HCT116 (cell line): ENCODE data around the gene CLCA2. TPM values are rescaled to one million over a fixed set of nuclear protein-coding genes. Genes with fewer than 3 reads are reported as not detected.

ENCODE experiments used
- ATAC-seq: fragments of 200-7000 bp; cut with Tn5 transposase; 2 replicates; pipeline ENCODE4 v1.9.1; 2020; ENCODE audit warnings: mild to moderate bottlenecking, moderate library complexity
- BruUV-seq: library from RNA; stranded (reverse); fragments of 400-500 nt; replicated peaks from 2 replicates; lab custom pipeline; 2021; lab: Mats Ljungman, UMichigan
- CTCF ChIA-PET: fragments of 300-600 bp; sonication (Branson Sonifier 250); formaldehyde crosslinking; loops from one replicate; lab custom pipeline; 2021; ENCODE audit warnings: antibody characterized with exemption; lab: Charles Lee
- POLR2A ChIA-PET: fragments of 300-600, 350-600 bp; sonication (Branson Sonifier 250); formaldehyde crosslinking; loops from one replicate; lab custom pipeline; 2021; ENCODE audit warnings: antibody characterized with exemption; lab: Charles Lee
- RAD21 ChIA-PET, 2 experiments: fragments of 300-600 bp; sonication (Branson Sonifier 250); formaldehyde crosslinking; loops; one replicate each; lab custom pipeline; 2023; ENCODE audit warnings: low total read pairs in 2 of 2; ENCODE audit not compliant: uncharacterized antibody in 2 of 2, unreplicated experiment in 2 of 2, low non-redundant PET in 1 of 2; lab: Charles Lee
- DNase-seq: peaks from one replicate; pipeline ENCODE4 v3.0.0-alpha.2; 2010; ENCODE audit warnings: low read depth, low spot score
- H2AFZ ChIP-seq: fragments of 200-600 bp; shearing (Covaris generic), sonication (generic); 2 replicates; pipeline ENCODE4 v1.6.1; 2017; ENCODE audit warnings: low read depth, mixed run types, mixed read lengths, antibody characterized with exemption, low read length; ENCODE audit not compliant: poor library complexity, severe bottlenecking
- H3K27ac ChIP-seq: 2 replicates; pipeline ENCODE4 v1.5.1; 2012; ENCODE audit warnings: low read depth, low read length
- H3K27me3 ChIP-seq: fragments of 200-600 bp; sonication (generic); 2 replicates; pipeline ENCODE4 v1.6.1; 2016; ENCODE audit warnings: mixed run types, low read length, mixed read lengths; ENCODE audit not compliant: insufficient read depth
- H3K36me3 ChIP-seq, 2 experiments: fragments of 200-500 bp in 1 of 2; fragments of 200-600 bp in 1 of 2; sonication (Bioruptor generic) in 1 of 2; sonication (generic) in 1 of 2; 2 replicates each; pipeline versions ENCODE4 v1.5.1 to v1.6.1; 2014 to 2016; ENCODE audit warnings: low read length in 2 of 2, inconsistent platforms in 1 of 2, mixed read lengths in 1 of 2, mixed run types in 1 of 2; ENCODE audit not compliant: insufficient read depth in 2 of 2, control insufficient read depth in 1 of 2
- H3K4me1 ChIP-seq, 2 experiments: fragments of 200-600 bp in 1 of 2; sonication (generic) in 1 of 2; 2 replicates each; pipeline versions ENCODE4 v1.5.1 to v1.6.1; 2012 to 2017; ENCODE audit warnings: low read length in 2 of 2, inconsistent platforms in 1 of 2, mild to moderate bottlenecking in 1 of 2, mixed read lengths in 1 of 2, mixed run types in 1 of 2, moderate library complexity in 1 of 2; ENCODE audit not compliant: insufficient read depth in 2 of 2, control insufficient read depth in 1 of 2
- H3K4me2 ChIP-seq: fragments of 200-600 bp; sonication (generic); 2 replicates; pipeline ENCODE4 v1.6.1; 2017; ENCODE audit warnings: mixed run types, low read length, mixed read lengths
- H3K4me3 ChIP-seq, 2 experiments: fragments of 200-600 bp in 1 of 2; sonication (generic) in 1 of 2; replicated peaks in 1 of 2; 2 replicates each; pipeline ENCODE4 v1.5.1; 2011 to 2016; ENCODE audit warnings: low read length in 2 of 2, control low read depth in 1 of 2, low read depth in 1 of 2, mild to moderate bottlenecking in 1 of 2, mixed read lengths in 1 of 2, mixed run types in 1 of 2
- H3K79me2 ChIP-seq: fragments of 200-600 bp; sonication (generic); 2 replicates; pipeline ENCODE4 v1.6.1; 2017; ENCODE audit warnings: mild to moderate bottlenecking, mixed run types, low read length, moderate library complexity, mixed read lengths; ENCODE audit not compliant: insufficient read depth
- H3K9ac ChIP-seq: fragments of 200-600 bp; sonication (generic); 2 replicates; pipeline ENCODE4 v1.6.1; 2016; ENCODE audit warnings: low read length, mixed read lengths
- H3K9me2 ChIP-seq: fragments of 200-600 bp; sonication (generic), shearing (Covaris generic); 2 replicates; pipeline ENCODE4 v1.6.1; 2017; ENCODE audit warnings: mixed run types, mild to moderate bottlenecking, moderate library complexity; ENCODE audit not compliant: insufficient read depth
- H3K9me3 ChIP-seq, 2 experiments: fragments of 200-500 bp in 1 of 2; fragments of 200-600 bp in 1 of 2; sonication (Bioruptor generic) in 1 of 2; sonication (generic) in 1 of 2; 2 replicates each; pipeline ENCODE4 v1.6.1; 2014 to 2017; ENCODE audit warnings: low read length in 2 of 2, mixed read lengths in 2 of 2, inconsistent platforms in 1 of 2, low read depth in 1 of 2, mild to moderate bottlenecking in 1 of 2, mixed run types in 1 of 2, moderate library complexity in 1 of 2; ENCODE audit not compliant: control insufficient read depth in 1 of 2, insufficient read depth in 1 of 2
- H4K20me1 ChIP-seq: fragments of 200-600 bp; sonication (generic), shearing (Covaris generic); 2 replicates; pipeline ENCODE4 v1.6.1; 2017; ENCODE audit warnings: mixed run types, mild to moderate bottlenecking, moderate library complexity; ENCODE audit not compliant: insufficient read depth
- CBX3 ChIP-seq: IDR thresholded peaks from 2 replicates; pipeline ENCODE4 v1.6.1; 2012; ENCODE audit warnings: low read depth
- EZH2 ChIP-seq: fragments of 200-600 bp; sonication (generic); IDR thresholded peaks from 2 replicates; pipeline ENCODE4 v1.6.1; 2017; ENCODE audit warnings: antibody characterized with exemption, mixed run types
- FOSL1 ChIP-seq: IDR thresholded peaks from 2 replicates; pipeline ENCODE4 v1.6.1; 2012; ENCODE audit warnings: low read depth
- JUND ChIP-seq: IDR thresholded peaks from 2 replicates; pipeline ENCODE4 v1.6.1; 2012
- POLR2A ChIP-seq: IDR thresholded peaks from 2 replicates; pipeline ENCODE4 v1.7.0; 2011; ENCODE audit warnings: borderline replicate concordance; ENCODE audit not compliant: insufficient read depth, insufficient read length; ENCODE audit errors: extremely low read depth
- POLR2AphosphoS5 ChIP-seq: IDR thresholded peaks from 2 replicates; pipeline ENCODE4 v1.6.1; 2011; ENCODE audit warnings: mild to moderate bottlenecking, low read depth, low read length, moderate library complexity
- SRF ChIP-seq: IDR thresholded peaks from 2 replicates; pipeline ENCODE4 v1.6.1; 2012; ENCODE audit warnings: low read depth
- YY1 ChIP-seq: IDR thresholded peaks from 2 replicates; pipeline ENCODE4 v1.6.1; 2011; ENCODE audit warnings: low read length, low read depth, moderate library complexity, mild to moderate bottlenecking; ENCODE audit not compliant: insufficient replicate concordance; ENCODE audit errors: extremely low read depth
- ZFX ChIP-seq: fragments of 450-650 bp; IDR thresholded peaks from 2 replicates; pipeline ENCODE4 v1.6.1; 2017
- intact Hi-C: fragments of 100-400 bp; cut with micrococcal nuclease; formaldehyde crosslinking; loops from 2 replicates; pipeline ENCODE4 v1.10.0; 2022
- total RNA-seq: library from RNA; stranded (reverse); gene quantifications from one replicate; pipeline ENCODE4 v1.2.1, GENCODE V29; 2021; ENCODE audit not compliant: unreplicated experiment

Gene CLCA2
- total RNA-seq, 1 experiment from 2014 or later = not detected

DNA sequence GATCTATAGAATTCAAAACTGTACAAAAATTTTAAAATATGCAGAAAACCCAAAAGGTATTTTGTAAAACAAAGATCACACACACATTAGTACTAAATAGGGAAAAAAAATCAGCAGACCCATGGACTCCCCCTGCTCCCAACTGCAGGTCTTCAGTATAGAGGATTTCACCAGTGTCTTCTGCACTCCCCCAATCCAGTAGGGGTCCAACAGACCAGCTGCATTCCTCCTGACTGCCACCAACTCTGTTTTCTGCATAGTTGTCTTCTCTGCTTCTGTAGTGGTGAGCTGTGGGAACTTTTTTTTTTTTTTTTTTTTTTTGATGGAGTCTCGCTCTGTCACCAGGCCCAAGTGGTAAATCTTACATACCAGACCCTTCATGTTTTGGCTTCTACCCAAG, 21.9 kb downstream of the CLCA2 start:
- ChIA-PET POLR2A (no interaction called here), CTCF (no interaction called here), RAD21 (no interaction called here)
- H3K36me3 ChIP-seq = no peaks in the 10 kb centered on the region
- no peaks in the 10 kb centered on the region for H3K9me2 ChIP-seq
- no peaks in the 10 kb centered on the region for H4K20me1 ChIP-seq
- H2AFZ ChIP-seq = no peak overlapping the region
- TF ChIP-seq FOSL1 (no peak), ZFX (no peak), JUND (no peak), SRF (no peak), POLR2A (no peak), YY1 (no peak), POLR2AphosphoS5 (no peak)
- H3K9ac ChIP-seq = no peak overlapping the region
- no peak overlapping the region for H3K4me2 ChIP-seq
- no TSS peak for BruUV-seq
- H3K4me3 ChIP-seq = no peak overlapping the region
- H3K27me3 ChIP-seq = no peaks in the 10 kb centered on the region
- no peak for DNase-seq
- ATAC-seq = no peak
- no peak overlapping the region for H3K27ac ChIP-seq
- intact Hi-C loops = no loop called here
- H3K79me2 ChIP-seq = no peaks in the 10 kb centered on the region
- H3K9me3 ChIP-seq = no peaks in the 10 kb centered on the region
- H3K4me1 ChIP-seq = no peaks in the 10 kb centered on the region

DNA sequence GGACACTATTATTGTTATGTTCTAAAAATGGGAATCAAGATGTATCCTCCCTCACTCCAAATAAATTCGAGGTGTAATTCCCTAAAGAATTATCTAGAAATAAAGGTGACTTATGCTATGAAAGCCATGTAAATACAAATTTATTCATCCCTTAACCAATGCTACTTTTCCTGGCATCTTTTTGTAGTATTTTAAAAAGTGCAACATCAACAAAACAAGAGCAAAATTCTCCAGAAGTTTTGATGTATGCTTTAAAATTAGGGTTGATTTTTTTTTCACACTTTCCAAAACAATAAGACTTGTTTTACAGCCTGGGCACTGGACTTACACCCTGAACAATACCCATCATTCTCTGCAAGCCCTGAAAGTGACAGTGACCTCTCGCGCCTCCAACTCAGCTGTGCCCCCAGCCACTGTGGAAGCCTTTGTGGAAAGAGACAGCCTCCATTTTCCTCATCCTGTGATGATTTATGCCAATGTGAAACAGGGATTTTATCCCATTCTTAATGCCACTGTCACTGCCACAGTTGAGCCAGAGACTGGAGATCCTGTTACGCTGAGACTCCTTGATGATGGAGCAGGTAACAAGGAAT, 23.3 kb downstream of the CLCA2 start:
- Histone ChIP-seq H3K27me3 (no peaks in the 10 kb centered on the region), H3K79me2 (no peaks in the 10 kb centered on the region), H3K9me3 (no peaks in the 10 kb centered on the region), H3K4me1 (no peaks in the 10 kb centered on the region)
- no peak for DNase-seq
- no peak for TF ChIP-seq EZH2
- no peak for TF ChIP-seq ZFX
- TF ChIP-seq POLR2A = no peak
- no peak for TF ChIP-seq CBX3
- TF ChIP-seq, all 23 proteins: peak for 0
- intact Hi-C loops = no loop called here
- ATAC-seq = no peak
- H3K9me2 ChIP-seq = no peaks in the 10 kb centered on the region
- CTCF ChIA-PET = no interaction called here
- POLR2A ChIA-PET = no interaction called here
- no TSS peak for BruUV-seq
- H4K20me1 ChIP-seq = no peaks in the 10 kb centered on the region
- H3K36me3 ChIP-seq = no peaks in the 10 kb centered on the region
- H2AFZ ChIP-seq = no peak overlapping the region
- no peak overlapping the region for H3K27ac ChIP-seq
- no peak overlapping the region for H3K9ac ChIP-seq
- RAD21 ChIA-PET = no interaction called here
- no peak overlapping the region for H3K4me3 ChIP-seq
- H3K4me2 ChIP-seq = no peak overlapping the region
